ENCODE data around the gene MAGEA11.
"Not testable (repeated sequence)": the region's sequence is repeated elsewhere in the genome, so short reads cannot be mapped to it uniquely, and the experiment has no call there.

The MAGEA11 gene

GRCh38 chrX:149711545-149712236 lies at the start of gene MAGEA11:
MAGEA11 (plus strand) TSS chrX:149712060; CDS start chrX:149713160, 1,100 bp downstream.
- no peak for DNase-seq

GRCh38 chrX:149675088-149675487 lies 36.8 kb upstream of the MAGEA11 start:
- not testable (repeated sequence) for DNase-seq

- not testable (repeated sequence) for DNase-seq
Observed at GRCh38 chrX:149675554-149675953, 36.3 kb upstream of the MAGEA11 start.

- DNase-seq, result not testable (repeated sequence)
Observed at GRCh38 chrX:149679164-149679678, 32.6 kb upstream of the MAGEA11 start.

GRCh38 chrX:149681182-149681581 lies 30.7 kb upstream of the MAGEA11 start:
- DNase-seq, result no peak

- no peak for DNase-seq
Observed at GRCh38 chrX:149682031-149682430, 29.8 kb upstream of the MAGEA11 start.

- no peak for DNase-seq
Observed at GRCh38 chrX:149682956-149683947, 28.6 kb upstream of the MAGEA11 start.

- no peak for DNase-seq
Observed at GRCh38 chrX:149683966-149684730, 27.7 kb upstream of the MAGEA11 start.

GRCh38 chrX:149687991-149688390 lies 23.9 kb upstream of the MAGEA11 start:
- no peak for DNase-seq

GRCh38 chrX:149688552-149688951 lies 23.3 kb upstream of the MAGEA11 start:
- DNase-seq, result no peak

- DNase-seq, result no peak
Observed at GRCh38 chrX:149691794-149692193, 20.1 kb upstream of the MAGEA11 start.

- DNase-seq, result not testable (repeated sequence)
Observed at GRCh38 chrX:149692686-149693272, 19.1 kb upstream of the MAGEA11 start.

GRCh38 chrX:149699761-149700160 lies 12.1 kb upstream of the MAGEA11 start:
- DNase-seq, result no peak

GRCh38 chrX:149704664-149705063 lies 7.2 kb upstream of the MAGEA11 start:
- no peak for DNase-seq

- DNase-seq, result no peak
Observed at GRCh38 chrX:149707147-149707901, 4.5 kb upstream of the MAGEA11 start.

GRCh38 chrX:149712831-149713230 lies 971 bp downstream of the MAGEA11 start:
- DNase-seq, result no peak

- no peak for DNase-seq
Observed at GRCh38 chrX:149713279-149714050, 1.6 kb downstream of the MAGEA11 start.

GRCh38 chrX:149715468-149715867 lies 3.6 kb downstream of the MAGEA11 start:
- DNase-seq, result no peak

- no peak for DNase-seq
Observed at GRCh38 chrX:149716632-149717031, 4.8 kb downstream of the MAGEA11 start.

- DNase-seq, result no peak
Observed at GRCh38 chrX:149717803-149718202, 5.9 kb downstream of the MAGEA11 start.

- no peak for DNase-seq
Observed at GRCh38 chrX:149718757-149719156, 6.9 kb downstream of the MAGEA11 start.
